Measurements from ENCODE around the gene GRM2. TPM values are rescaled to one million over a fixed set of nuclear protein-coding genes. Genes with fewer than 3 reads are reported as not detected.

GRM2 gene
- total RNA-seq, 1 donor from 2014 or later: 0.10 TPM

GRCh38 chr3:51684971-51685751, 21.7 kb upstream of the GRM2 start:
- peaks cover 41% of the 10 kb centered on the region for H3K4me1 Mint-ChIP-seq (ENCODE audit: low read depth)
- H3K4me3 Mint-ChIP-seq (ENCODE audit: unreplicated experiment): no peak overlapping the region
- no peak overlapping the region for H3K27ac Mint-ChIP-seq (ENCODE audit: unreplicated experiment)

GRCh38 chr3:51686056-51686455, 20.8 kb upstream of the GRM2 start:
- peak overlapping the region; percentile 70 for H3K27ac Mint-ChIP-seq (ENCODE audit: unreplicated experiment)
- no peak overlapping the region for H3K4me3 Mint-ChIP-seq (ENCODE audit: unreplicated experiment)
- H3K4me1 Mint-ChIP-seq (ENCODE audit: low read depth): peaks cover 39% of the 10 kb centered on the region
- no peak for DNase-seq (ENCODE audit: low spot score)
- no peak for TF ChIP-seq CTCF (IDR thresholded peaks at IDR 0.05)
- H3K36me3 Mint-ChIP-seq (ENCODE audit: low read depth): peaks cover 26% of the 10 kb centered on the region
- no peaks in the 10 kb centered on the region for H3K9me3 Mint-ChIP-seq (ENCODE audit: low read depth)
- no peaks in the 10 kb centered on the region for H3K27me3 Mint-ChIP-seq (ENCODE audit: low read depth)

More at GRCh38 chr3:51684971-51685751, 21.7 kb upstream of the GRM2 start:
- H3K9me3 Mint-ChIP-seq (ENCODE audit: low read depth): no peaks in the 10 kb centered on the region
- no peak for DNase-seq (ENCODE audit: low spot score)
- H3K36me3 Mint-ChIP-seq (ENCODE audit: low read depth): peaks cover 26% of the 10 kb centered on the region
- TF ChIP-seq CTCF (IDR thresholded peaks at IDR 0.05): no peak
- H3K27me3 Mint-ChIP-seq (ENCODE audit: low read depth): no peaks in the 10 kb centered on the region

- Mint-ChIP-seq H3K36me3 (ENCODE audit: low read depth) (peaks cover 24% of the 10 kb centered on the region), H3K4me3 (ENCODE audit: unreplicated experiment) (no peak overlapping the region), H3K9me3 (ENCODE audit: low read depth) (no peaks in the 10 kb centered on the region), H3K27ac (ENCODE audit: unreplicated experiment) (peak overlapping the region; percentile 70), H3K4me1 (ENCODE audit: low read depth) (peaks cover 33% of the 10 kb centered on the region), H3K27me3 (ENCODE audit: low read depth) (no peaks in the 10 kb centered on the region)
- TF ChIP-seq CTCF (IDR thresholded peaks at IDR 0.05): no peak
- no peak for DNase-seq (ENCODE audit: low spot score)
Measured at GRCh38 chr3:51686512-51687215, 20.2 kb upstream of the GRM2 start.

GRCh38 chr3:51687431-51688205, 19.2 kb upstream of the GRM2 start:
- no peak for TF ChIP-seq CTCF (IDR thresholded peaks at IDR 0.05)
- no peak overlapping the region for H3K4me3 Mint-ChIP-seq (ENCODE audit: unreplicated experiment)
- no peak for DNase-seq (ENCODE audit: low spot score)
- H3K27me3 Mint-ChIP-seq (ENCODE audit: low read depth): no peaks in the 10 kb centered on the region
- peaks cover 22% of the 10 kb centered on the region for H3K36me3 Mint-ChIP-seq (ENCODE audit: low read depth)
- no peaks in the 10 kb centered on the region for H3K9me3 Mint-ChIP-seq (ENCODE audit: low read depth)
- peak overlapping the region; percentile 38 for H3K27ac Mint-ChIP-seq (ENCODE audit: unreplicated experiment)
- peaks cover 27% of the 10 kb centered on the region for H3K4me1 Mint-ChIP-seq (ENCODE audit: low read depth)

- Mint-ChIP-seq H3K9me3 (ENCODE audit: low read depth) (no peaks in the 10 kb centered on the region), H3K27ac (ENCODE audit: unreplicated experiment) (no peak overlapping the region), H3K4me3 (ENCODE audit: unreplicated experiment) (no peak overlapping the region), H3K4me1 (ENCODE audit: low read depth) (peaks cover 27% of the 10 kb centered on the region), H3K27me3 (ENCODE audit: low read depth) (no peaks in the 10 kb centered on the region), H3K36me3 (ENCODE audit: low read depth) (peaks cover 22% of the 10 kb centered on the region)
- DNase-seq (ENCODE audit: low spot score): no peak
- no peak for TF ChIP-seq CTCF (IDR thresholded peaks at IDR 0.05)
Measured at GRCh38 chr3:51688206-51688600, 18.7 kb upstream of the GRM2 start.
